HepG2 (cell line): ENCODE results near the gene SFT2D1. TPM values are rescaled to one million over a fixed set of nuclear protein-coding genes. Genes with fewer than 3 reads are reported as not detected.

Source experiments
- ARNT2 ChIP-seq: sonication (generic); formaldehyde crosslinking; IDR thresholded peaks from 2 replicates; pipeline ENCODE4 v1.8.0; 2022; ENCODE audit warnings: mild to moderate bottlenecking, low read depth, missing genetic modification reagents, moderate library complexity
- BRCA1 ChIP-seq: sonication (generic); formaldehyde crosslinking; IDR thresholded peaks from 2 replicates; pipeline ENCODE4 v1.4.0; 2020; ENCODE audit warnings: missing genetic modification reagents
- CENPX ChIP-seq: sonication (generic); formaldehyde crosslinking; IDR thresholded peaks from 2 replicates; pipeline ENCODE4 v1.9.0; 2021; ENCODE audit warnings: mild to moderate bottlenecking, missing genetic modification reagents, moderate library complexity
- GABPB1 ChIP-seq: IDR thresholded peaks from 2 replicates; pipeline ENCODE4 v1.6.1; 2016; ENCODE audit warnings: mild to moderate bottlenecking, missing genetic modification reagents, moderate library complexity, missing compliant biosample characterization
- GATA4 ChIP-seq: sonication (generic); IDR thresholded peaks from 2 replicates; pipeline ENCODE4 v1.6.1; 2016; ENCODE audit warnings: antibody characterized with exemption, low read depth, borderline replicate concordance
- NRL ChIP-seq: sonication (generic); formaldehyde crosslinking; IDR thresholded peaks from 2 replicates; pipeline ENCODE4 v1.5.0; 2020; ENCODE audit warnings: missing genetic modification reagents, mild to moderate bottlenecking, moderate library complexity, borderline replicate concordance
- SP5 ChIP-seq: IDR thresholded peaks from 2 replicates; pipeline ENCODE4 v1.6.1; 2016; ENCODE audit warnings: low read depth, borderline replicate concordance
- ZBTB38 ChIP-seq: sonication (generic); formaldehyde crosslinking; IDR thresholded peaks from 2 replicates; pipeline ENCODE4 v1.5.1; 2020; ENCODE audit warnings: mild to moderate bottlenecking, missing genetic modification reagents
- ZBTB7A ChIP-seq: sonication (generic); formaldehyde crosslinking; IDR thresholded peaks from 2 replicates; pipeline ENCODE4 v1.8.0; 2022; ENCODE audit warnings: mild to moderate bottlenecking, missing genetic modification reagents
- ZNF30 ChIP-seq: sonication (generic); formaldehyde crosslinking; IDR thresholded peaks from 2 replicates; pipeline ENCODE4 v1.5.0; 2020; ENCODE audit warnings: mild to moderate bottlenecking, missing genetic modification reagents
- ZNF501 ChIP-seq: sonication (generic); formaldehyde crosslinking; IDR thresholded peaks from 2 replicates; pipeline ENCODE4 v1.5.1; 2020; ENCODE audit warnings: mild to moderate bottlenecking, moderate library complexity, missing genetic modification reagents
- ZNF879 ChIP-seq: sonication (generic); formaldehyde crosslinking; IDR thresholded peaks from 2 replicates; pipeline ENCODE4 v1.8.1; 2023; ENCODE audit warnings: missing genetic modification reagents
- polyA plus RNA-seq, 8 experiments: library from polyadenylated mRNA; depleted of rRNA in 3 of 8; stranded (reverse) in 7 of 8; unstranded in 1 of 8; fragments of >200 nt; fragmentation: Illumina TruSeq in 4 of 8; extraction: Trizol in 4 of 8; gene quantifications; 2 replicates each; pipeline versions ENCODE4 v1.2.1 to v1.2.3, GENCODE V29; 2011 to 2016; ENCODE audit warnings: low read depth in 4 of 8, missing spikeins in 1 of 8, mixed read lengths in 1 of 8; ENCODE audit not compliant: insufficient read depth in 1 of 8
- total RNA-seq, 5 experiments: library from RNA; depleted of rRNA; stranded (reverse); fragments of >200 nt; fragmentation: Illumina TruSeq; extraction: Trizol; gene quantifications; 2 replicates each; pipeline ENCODE4 v1.2.3, GENCODE V29; 2016; ENCODE audit warnings: low read depth in 1 of 5
- TF ChIP-seq, protein P1 (sequence below): sonication (generic); formaldehyde crosslinking; conservative IDR thresholded peaks from 2 replicates; pipeline ENCODE4 v1.4.0; 2020; ENCODE audit warnings: missing genetic modification reagents
- TF ChIP-seq, protein P2 (sequence below): fragments of 450-650 bp; IDR thresholded peaks from 2 replicates; pipeline ENCODE4 v1.6.1; 2016
- TF ChIP-seq, protein P3 (sequence below): sonication (generic); formaldehyde crosslinking; IDR thresholded peaks from 2 replicates; pipeline ENCODE4 v1.5.1; 2020; ENCODE audit warnings: mild to moderate bottlenecking, missing genetic modification reagents, moderate library complexity
- TF ChIP-seq, protein P4 (sequence below): sonication (generic); formaldehyde crosslinking; IDR thresholded peaks from 2 replicates; pipeline ENCODE4 v1.4.0; 2020; ENCODE audit warnings: missing genetic modification reagents
- TF ChIP-seq, protein P5 (sequence below): sonication (generic); formaldehyde crosslinking; conservative IDR thresholded peaks from 2 replicates; pipeline ENCODE4 v1.8.0; 2022; ENCODE audit warnings: missing genetic modification reagents
- TF ChIP-seq, protein P6 (sequence below): sonication (generic); formaldehyde crosslinking; IDR thresholded peaks from 2 replicates; pipeline ENCODE4 v1.5.0; 2020; ENCODE audit warnings: mild to moderate bottlenecking, missing genetic modification reagents

SFT2D1 gene
- total and polyA plus RNA-seq, 2 of the 13 experiments (the other 11 are each of a cell fraction or from before 2014, with no cell fraction given), result 115 to 147 TPM

DNA sequence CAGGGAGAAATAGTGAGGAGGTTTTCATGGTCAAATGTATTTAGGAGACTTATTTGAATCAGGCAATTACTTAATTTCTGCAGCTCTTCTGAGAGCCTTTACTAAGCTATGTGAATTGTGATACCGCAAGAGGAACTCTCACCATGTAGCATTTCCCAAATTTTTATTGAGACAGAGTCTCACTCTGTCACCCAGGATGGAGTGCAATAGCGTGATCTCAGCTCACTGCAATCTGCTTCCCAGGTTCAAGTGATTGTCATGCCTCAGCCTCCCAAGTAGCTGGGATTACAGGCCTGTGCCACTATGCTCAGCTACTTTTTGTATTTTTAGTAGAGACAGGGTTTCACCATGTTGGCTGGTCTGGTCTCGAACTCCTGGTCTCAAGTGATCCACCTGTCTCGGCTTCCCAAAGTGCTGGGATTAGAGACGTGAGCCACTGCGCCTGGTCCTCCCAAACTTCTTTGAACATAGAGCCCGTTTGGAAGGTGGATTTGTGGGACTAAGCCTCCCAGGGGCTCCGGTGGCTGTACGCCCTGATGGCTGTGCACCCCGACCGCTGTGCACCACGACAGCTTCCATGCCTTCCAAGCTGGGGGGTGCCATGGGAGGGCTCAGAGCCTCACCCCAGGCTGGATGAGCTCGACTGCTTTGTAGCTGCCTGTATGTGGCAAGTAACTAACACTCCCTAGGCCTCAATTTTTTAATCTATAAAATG is 46.1 kb upstream of the SFT2D1 start (continued):
- TF ChIP-seq, protein P1, sequence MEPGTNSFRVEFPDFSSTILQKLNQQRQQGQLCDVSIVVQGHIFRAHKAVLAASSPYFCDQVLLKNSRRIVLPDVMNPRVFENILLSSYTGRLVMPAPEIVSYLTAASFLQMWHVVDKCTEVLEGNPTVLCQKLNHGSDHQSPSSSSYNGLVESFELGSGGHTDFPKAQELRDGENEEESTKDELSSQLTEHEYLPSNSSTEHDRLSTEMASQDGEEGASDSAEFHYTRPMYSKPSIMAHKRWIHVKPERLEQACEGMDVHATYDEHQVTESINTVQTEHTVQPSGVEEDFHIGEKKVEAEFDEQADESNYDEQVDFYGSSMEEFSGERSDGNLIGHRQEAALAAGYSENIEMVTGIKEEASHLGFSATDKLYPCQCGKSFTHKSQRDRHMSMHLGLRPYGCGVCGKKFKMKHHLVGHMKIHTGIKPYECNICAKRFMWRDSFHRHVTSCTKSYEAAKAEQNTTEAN (CRISPR knock-in tag), result no peak
- TF ChIP-seq NRL (CRISPR knock-in tag) (0 out of 2 replicates have a peak, but pooled peaks have one; percentile 58), GABPB1 (CRISPR knock-in tag) (peak; percentile 27; the same call in 1 of the 2 replicates), SP5 (no peak), GATA4 (no peak), BRCA1 (no peak), ARNT2 (CRISPR knock-in tag) (no peak), ZBTB38 (peak; percentile 93), ZNF879 (CRISPR knock-in tag) (0 out of 2 replicates have a peak, but pooled peaks have one; percentile 30), CENPX (CRISPR knock-in tag) (no peak), ZNF501 (CRISPR knock-in tag) (no peak), ZBTB7A (CRISPR knock-in tag) (no peak), ZNF30 (CRISPR knock-in tag) (no peak)
- TF ChIP-seq, protein P2, sequence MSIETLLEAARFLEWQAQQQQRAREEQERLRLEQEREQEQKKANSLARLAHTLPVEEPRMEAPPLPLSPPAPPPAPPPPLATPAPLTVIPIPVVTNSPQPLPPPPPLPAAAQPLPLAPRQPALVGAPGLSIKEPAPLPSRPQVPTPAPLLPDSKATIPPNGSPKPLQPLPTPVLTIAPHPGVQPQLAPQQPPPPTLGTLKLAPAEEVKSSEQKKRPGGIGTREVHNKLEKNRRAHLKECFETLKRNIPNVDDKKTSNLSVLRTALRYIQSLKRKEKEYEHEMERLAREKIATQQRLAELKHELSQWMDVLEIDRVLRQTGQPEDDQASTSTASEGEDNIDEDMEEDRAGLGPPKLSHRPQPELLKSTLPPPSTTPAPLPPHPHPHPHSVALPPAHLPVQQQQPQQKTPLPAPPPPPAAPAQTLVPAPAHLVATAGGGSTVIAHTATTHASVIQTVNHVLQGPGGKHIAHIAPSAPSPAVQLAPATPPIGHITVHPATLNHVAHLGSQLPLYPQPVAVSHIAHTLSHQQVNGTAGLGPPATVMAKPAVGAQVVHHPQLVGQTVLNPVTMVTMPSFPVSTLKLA, result no peak
- TF ChIP-seq, protein P3, sequence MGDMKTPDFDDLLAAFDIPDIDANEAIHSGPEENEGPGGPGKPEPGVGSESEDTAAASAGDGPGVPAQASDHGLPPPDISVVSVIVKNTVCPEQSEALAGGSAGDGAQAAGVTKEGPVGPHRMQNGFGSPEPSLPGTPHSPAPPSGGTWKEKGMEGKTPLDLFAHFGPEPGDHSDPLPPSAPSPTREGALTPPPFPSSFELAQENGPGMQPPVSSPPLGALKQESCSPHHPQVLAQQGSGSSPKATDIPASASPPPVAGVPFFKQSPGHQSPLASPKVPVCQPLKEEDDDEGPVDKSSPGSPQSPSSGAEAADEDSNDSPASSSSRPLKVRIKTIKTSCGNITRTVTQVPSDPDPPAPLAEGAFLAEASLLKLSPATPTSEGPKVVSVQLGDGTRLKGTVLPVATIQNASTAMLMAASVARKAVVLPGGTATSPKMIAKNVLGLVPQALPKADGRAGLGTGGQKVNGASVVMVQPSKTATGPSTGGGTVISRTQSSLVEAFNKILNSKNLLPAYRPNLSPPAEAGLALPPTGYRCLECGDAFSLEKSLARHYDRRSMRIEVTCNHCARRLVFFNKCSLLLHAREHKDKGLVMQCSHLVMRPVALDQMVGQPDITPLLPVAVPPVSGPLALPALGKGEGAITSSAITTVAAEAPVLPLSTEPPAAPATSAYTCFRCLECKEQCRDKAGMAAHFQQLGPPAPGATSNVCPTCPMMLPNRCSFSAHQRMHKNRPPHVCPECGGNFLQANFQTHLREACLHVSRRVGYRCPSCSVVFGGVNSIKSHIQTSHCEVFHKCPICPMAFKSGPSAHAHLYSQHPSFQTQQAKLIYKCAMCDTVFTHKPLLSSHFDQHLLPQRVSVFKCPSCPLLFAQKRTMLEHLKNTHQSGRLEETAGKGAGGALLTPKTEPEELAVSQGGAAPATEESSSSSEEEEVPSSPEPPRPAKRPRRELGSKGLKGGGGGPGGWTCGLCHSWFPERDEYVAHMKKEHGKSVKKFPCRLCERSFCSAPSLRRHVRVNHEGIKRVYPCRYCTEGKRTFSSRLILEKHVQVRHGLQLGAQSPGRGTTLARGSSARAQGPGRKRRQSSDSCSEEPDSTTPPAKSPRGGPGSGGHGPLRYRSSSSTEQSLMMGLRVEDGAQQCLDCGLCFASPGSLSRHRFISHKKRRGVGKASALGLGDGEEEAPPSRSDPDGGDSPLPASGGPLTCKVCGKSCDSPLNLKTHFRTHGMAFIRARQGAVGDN, result peak; percentile 77
- TF ChIP-seq, protein P4, sequence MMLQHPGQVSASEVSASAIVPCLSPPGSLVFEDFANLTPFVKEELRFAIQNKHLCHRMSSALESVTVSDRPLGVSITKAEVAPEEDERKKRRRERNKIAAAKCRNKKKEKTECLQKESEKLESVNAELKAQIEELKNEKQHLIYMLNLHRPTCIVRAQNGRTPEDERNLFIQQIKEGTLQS (CRISPR knock-in tag), result no peak
- TF ChIP-seq, protein P5, sequence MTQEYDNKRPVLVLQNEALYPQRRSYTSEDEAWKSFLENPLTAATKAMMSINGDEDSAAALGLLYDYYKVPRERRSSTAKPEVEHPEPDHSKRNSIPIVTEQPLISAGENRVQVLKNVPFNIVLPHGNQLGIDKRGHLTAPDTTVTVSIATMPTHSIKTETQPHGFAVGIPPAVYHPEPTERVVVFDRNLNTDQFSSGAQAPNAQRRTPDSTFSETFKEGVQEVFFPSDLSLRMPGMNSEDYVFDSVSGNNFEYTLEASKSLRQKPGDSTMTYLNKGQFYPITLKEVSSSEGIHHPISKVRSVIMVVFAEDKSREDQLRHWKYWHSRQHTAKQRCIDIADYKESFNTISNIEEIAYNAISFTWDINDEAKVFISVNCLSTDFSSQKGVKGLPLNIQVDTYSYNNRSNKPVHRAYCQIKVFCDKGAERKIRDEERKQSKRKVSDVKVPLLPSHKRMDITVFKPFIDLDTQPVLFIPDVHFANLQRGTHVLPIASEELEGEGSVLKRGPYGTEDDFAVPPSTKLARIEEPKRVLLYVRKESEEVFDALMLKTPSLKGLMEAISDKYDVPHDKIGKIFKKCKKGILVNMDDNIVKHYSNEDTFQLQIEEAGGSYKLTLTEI (CRISPR knock-in tag), result no peak
- TF ChIP-seq, protein P6, sequence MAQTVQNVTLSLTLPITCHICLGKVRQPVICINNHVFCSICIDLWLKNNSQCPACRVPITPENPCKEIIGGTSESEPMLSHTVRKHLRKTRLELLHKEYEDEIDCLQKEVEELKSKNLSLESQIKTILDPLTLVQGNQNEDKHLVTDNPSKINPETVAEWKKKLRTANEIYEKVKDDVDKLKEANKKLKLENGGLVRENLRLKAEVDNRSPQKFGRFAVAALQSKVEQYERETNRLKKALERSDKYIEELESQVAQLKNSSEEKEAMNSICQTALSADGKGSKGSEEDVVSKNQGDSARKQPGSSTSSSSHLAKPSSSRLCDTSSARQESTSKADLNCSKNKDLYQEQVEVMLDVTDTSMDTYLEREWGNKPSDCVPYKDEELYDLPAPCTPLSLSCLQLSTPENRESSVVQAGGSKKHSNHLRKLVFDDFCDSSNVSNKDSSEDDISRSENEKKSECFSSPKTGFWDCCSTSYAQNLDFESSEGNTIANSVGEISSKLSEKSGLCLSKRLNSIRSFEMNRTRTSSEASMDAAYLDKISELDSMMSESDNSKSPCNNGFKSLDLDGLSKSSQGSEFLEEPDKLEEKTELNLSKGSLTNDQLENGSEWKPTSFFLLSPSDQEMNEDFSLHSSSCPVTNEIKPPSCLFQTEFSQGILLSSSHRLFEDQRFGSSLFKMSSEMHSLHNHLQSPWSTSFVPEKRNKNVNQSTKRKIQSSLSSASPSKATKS (CRISPR knock-in tag), result no peak
